SK-N-SH treated with all-trans-retinoic acid at 6 μM for 48 hours (cell line): ENCODE measurements around the gene ADAM23.

Experiments used
- ATAC-seq: fragments of 200-7000 bp; cut with Tn5 transposase; 3 replicates; pipeline ENCODE4 v1.9.1; 2020; ENCODE audit warnings: mild to moderate bottlenecking, moderate library complexity
- ARNTL ChIP-seq: fragments of 450-650 bp; formaldehyde crosslinking; IDR thresholded peaks from 2 replicates; pipeline ENCODE4 v1.5.0; 2020; ENCODE audit warnings: low read depth, mild to moderate bottlenecking, moderate library complexity, borderline replicate concordance
- CREB5 ChIP-seq: fragments of 250-450 bp; sonication (Bioruptor Pico); IDR thresholded peaks from 2 replicates; pipeline ENCODE4 v1.5.1; 2020; ENCODE audit warnings: low read depth, mild to moderate bottlenecking, moderate library complexity
- CSDC2 ChIP-seq: fragments of 250-450 bp; sonication (Bioruptor Pico); IDR thresholded peaks from 2 replicates; pipeline ENCODE4 v1.5.0; 2020; ENCODE audit warnings: mild to moderate bottlenecking, moderate library complexity
- CSRNP3 ChIP-seq: fragments of 250-450 bp; sonication (Bioruptor Pico); IDR thresholded peaks from 2 replicates; pipeline ENCODE4 v1.5.1; 2021; ENCODE audit warnings: mild to moderate bottlenecking, moderate library complexity
- ESRRG ChIP-seq: fragments of 250-450 bp; sonication (Bioruptor Pico); IDR thresholded peaks from 2 replicates; pipeline ENCODE4 v1.6.1; 2021; ENCODE audit warnings: mild to moderate bottlenecking
- GLIS3 ChIP-seq: fragments of 250-450 bp; sonication (Bioruptor Pico); IDR thresholded peaks from 2 replicates; pipeline ENCODE4 v1.5.0; 2020; ENCODE audit warnings: mild to moderate bottlenecking, moderate library complexity
- ISL1 ChIP-seq: fragments of 250-450 bp; sonication (Bioruptor Pico); IDR thresholded peaks from 2 replicates; pipeline ENCODE4 v2.1.2; 2022; ENCODE audit warnings: mild to moderate bottlenecking, moderate library complexity
- OSR1 ChIP-seq: fragments of 250-450 bp; sonication (Bioruptor Pico); IDR thresholded peaks from 2 replicates; pipeline ENCODE4 v1.8.0; 2022; ENCODE audit warnings: moderate library complexity, mild to moderate bottlenecking, inconsistent platforms
- PATZ1 ChIP-seq: fragments of 250-450 bp; sonication (Bioruptor Pico); IDR thresholded peaks from 2 replicates; pipeline ENCODE4 v1.8.0; 2020; ENCODE audit warnings: mild to moderate bottlenecking, moderate library complexity, borderline replicate concordance
- POU6F1 ChIP-seq: fragments of 250-450 bp; sonication (Bioruptor Pico); IDR thresholded peaks from 2 replicates; pipeline ENCODE4 v1.8.0; 2021; ENCODE audit warnings: low read depth, mild to moderate bottlenecking, moderate library complexity, borderline replicate concordance
- PPARA ChIP-seq: fragments of 250-450 bp; sonication (Bioruptor Pico); IDR thresholded peaks from 2 replicates; pipeline ENCODE4 v1.5.0; 2020; ENCODE audit warnings: mild to moderate bottlenecking, borderline replicate concordance
- RARB ChIP-seq: fragments of 250-450 bp; sonication (Bioruptor Pico); IDR thresholded peaks from 2 replicates; pipeline ENCODE4 v1.8.0; 2021; ENCODE audit warnings: mild to moderate bottlenecking, moderate library complexity
- TCF4 ChIP-seq: fragments of 250-450 bp; sonication (Bioruptor Pico); IDR thresholded peaks from 2 replicates; pipeline ENCODE4 v1.8.0; 2021; ENCODE audit warnings: mild to moderate bottlenecking, moderate library complexity, borderline replicate concordance
- TOX ChIP-seq: fragments of 250-450 bp; sonication (Bioruptor Pico); IDR thresholded peaks from 2 replicates; pipeline ENCODE4 v1.8.0; 2021; ENCODE audit warnings: mild to moderate bottlenecking, moderate library complexity, borderline replicate concordance
- TSHZ2 ChIP-seq: fragments of 250-450 bp; sonication (Bioruptor Pico); IDR thresholded peaks from 2 replicates; pipeline ENCODE4 v1.5.0; 2020; ENCODE audit warnings: mild to moderate bottlenecking, moderate library complexity
- ZC3H10 ChIP-seq: fragments of 250-450 bp; sonication (Bioruptor Pico); IDR thresholded peaks from 2 replicates; pipeline ENCODE4 v1.5.1; 2021; ENCODE audit warnings: mild to moderate bottlenecking, moderate library complexity
- ZFP3 ChIP-seq: fragments of 250-450 bp; sonication (Bioruptor Pico); IDR thresholded peaks from 2 replicates; pipeline ENCODE4 v1.5.0; 2020; ENCODE audit warnings: mild to moderate bottlenecking, moderate library complexity
- ZFP30 ChIP-seq: fragments of 450-650 bp; formaldehyde crosslinking; IDR thresholded peaks from 2 replicates; pipeline ENCODE4 v1.5.0; 2022; ENCODE audit warnings: mild to moderate bottlenecking, moderate library complexity
- ZNF565 ChIP-seq: fragments of 450-650 bp; formaldehyde crosslinking; conservative IDR thresholded peaks from 2 replicates; pipeline ENCODE4 v1.5.0; 2020; ENCODE audit warnings: low read depth, mild to moderate bottlenecking, moderate library complexity

The ADAM23 gene

GRCh38 chr2:206556357-206556949 lies 113.1 kb downstream of the ADAM23 start:
- TF ChIP-seq GLIS3, result no peak
- TF ChIP-seq ESRRG (CRISPR knock-in tag), result no peak
- TF ChIP-seq OSR1 (CRISPR knock-in tag), result no peak
- no peak for TF ChIP-seq TOX (CRISPR knock-in tag)
- TF ChIP-seq PATZ1, result no peak
- no peak for TF ChIP-seq ZC3H10 (CRISPR knock-in tag)
- TF ChIP-seq CSRNP3 (CRISPR knock-in tag), result no peak
- TF ChIP-seq CREB5 (CRISPR knock-in tag), result no peak
- TF ChIP-seq ZFP3 (CRISPR knock-in tag), result no peak
- TF ChIP-seq RARB (CRISPR knock-in tag), result no peak
- no peak for TF ChIP-seq TSHZ2 (CRISPR knock-in tag)
- no peak for TF ChIP-seq ZFP30 (CRISPR knock-in tag)
- peak; percentile 71 for ATAC-seq

GRCh38 chr2:206557321-206557720 lies 114.0 kb downstream of the ADAM23 start:
- TF ChIP-seq ZNF565 (CRISPR knock-in tag), result no peak
- TF ChIP-seq OSR1 (CRISPR knock-in tag), result no peak
- TF ChIP-seq ZFP30 (CRISPR knock-in tag), result no peak
- no peak for TF ChIP-seq TOX (CRISPR knock-in tag)
- ATAC-seq, result no peak

- no peak for ATAC-seq
- TF ChIP-seq GLIS3 (no peak), TCF4 (CRISPR knock-in tag) (no peak), ISL1 (CRISPR knock-in tag) (no peak), ARNTL (CRISPR knock-in tag) (no peak), TOX (CRISPR knock-in tag) (no peak), TSHZ2 (CRISPR knock-in tag) (no peak), ZFP30 (CRISPR knock-in tag) (no peak), OSR1 (CRISPR knock-in tag) (no peak), PATZ1 (no peak), CREB5 (CRISPR knock-in tag) (no peak), ZC3H10 (CRISPR knock-in tag) (no peak), POU6F1 (CRISPR knock-in tag) (no peak), ESRRG (CRISPR knock-in tag) (no peak), PPARA (CRISPR knock-in tag) (no peak), CSDC2 (CRISPR knock-in tag) (no peak)
These were observed 115.2 kb downstream of the ADAM23 start for GRCh38 chr2:206558492-206558891.
